K562 (cell line): ENCODE measurements around the gene RAPSN. TPM values are rescaled to one million over a fixed set of nuclear protein-coding genes. Genes with fewer than 3 reads are reported as not detected.

Source experiments
- ASH1L ChIP-seq: fragments of 450-650 bp; IDR thresholded peaks from 2 replicates; pipeline ENCODE4 v1.6.1; 2018; ENCODE audit warnings: borderline replicate concordance, mild to moderate bottlenecking, low read depth; ENCODE audit not compliant: partially characterized antibody
- DPF2 ChIP-seq: fragments of 450-650 bp; IDR thresholded peaks from 2 replicates; pipeline ENCODE4 v1.6.1; 2016
- ETV5 ChIP-seq: sonication (generic); formaldehyde crosslinking; IDR thresholded peaks from 2 replicates; pipeline ENCODE4 v1.4.0; 2020; ENCODE audit warnings: low read depth, mild to moderate bottlenecking, missing genetic modification reagents
- GTF2A2 ChIP-seq: IDR thresholded peaks from 2 replicates; pipeline ENCODE4 v1.6.1; 2016; ENCODE audit warnings: mild to moderate bottlenecking, missing genetic modification characterization, missing compliant biosample characterization
- HDAC8 ChIP-seq: fragments of 450-650 bp; IDR thresholded peaks from 2 replicates; pipeline ENCODE4 v1.6.1; 2016; ENCODE audit warnings: mild to moderate bottlenecking, missing genetic modification characterization, moderate library complexity, missing compliant biosample characterization
- KLF1 ChIP-seq: fragments of 450-650 bp; IDR thresholded peaks from 2 replicates; pipeline ENCODE4 v1.6.1; 2016; ENCODE audit warnings: missing genetic modification characterization, missing compliant biosample characterization
- MIER1 ChIP-seq: fragments of 450-650 bp; IDR thresholded peaks from 2 replicates; pipeline ENCODE4 v1.6.1; 2016; ENCODE audit warnings: antibody characterized with exemption, mild to moderate bottlenecking, low read depth
- NONO ChIP-seq, 2 experiments: fragments of 200-400 bp in 1 of 2; fragments of 450-650 bp in 1 of 2; formaldehyde crosslinking in 1 of 2; IDR thresholded peaks; 2 replicates each; pipeline ENCODE4 v1.6.1; 2017; ENCODE audit warnings: low read depth in 2 of 2, mild to moderate bottlenecking in 2 of 2, moderate library complexity in 2 of 2, low read length in 1 of 2
- PTRF ChIP-seq: fragments of 450-650 bp; IDR thresholded peaks from 2 replicates; pipeline ENCODE4 v1.6.1; 2016; ENCODE audit warnings: mild to moderate bottlenecking, missing genetic modification characterization, missing compliant biosample characterization
- RBM15 ChIP-seq: fragments of 200-400 bp; formaldehyde crosslinking; IDR thresholded peaks from 2 replicates; pipeline ENCODE4 v1.6.1; 2018; ENCODE audit warnings: mild to moderate bottlenecking, low read length, moderate library complexity; ENCODE audit not compliant: insufficient read depth
- REST ChIP-seq, 2 experiments: fragments of 450-650 bp; formaldehyde crosslinking in 1 of 2; IDR thresholded peaks; 2 replicates each; pipeline versions ENCODE4 v1.4.0 to v1.6.1; 2014 to 2020; ENCODE audit warnings: mild to moderate bottlenecking in 2 of 2, borderline replicate concordance in 1 of 2, low read depth in 1 of 2
- SP1 ChIP-seq: sonication (generic); formaldehyde crosslinking; IDR thresholded peaks from 2 replicates; pipeline ENCODE4 v1.8.1; 2022; ENCODE audit warnings: mild to moderate bottlenecking, missing genetic modification reagents
- ZFX ChIP-seq: sonication (generic); formaldehyde crosslinking; IDR thresholded peaks from 2 replicates; pipeline ENCODE4 v1.8.0; 2022; ENCODE audit warnings: mild to moderate bottlenecking, missing genetic modification reagents, moderate library complexity
- ZNF398 ChIP-seq: fragments of 250-450 bp; sonication (Bioruptor Pico); IDR thresholded peaks from 2 replicates; pipeline ENCODE4 v1.8.0; 2021; ENCODE audit warnings: moderate library complexity, mild to moderate bottlenecking, inconsistent platforms
- ZNF551 ChIP-seq: fragments of 250-450 bp; sonication (Bioruptor Pico); IDR thresholded peaks from 2 replicates; pipeline ENCODE4 v1.5.0; 2021; ENCODE audit warnings: mild to moderate bottlenecking, moderate library complexity
- polyA plus RNA-seq, 8 experiments: library from polyadenylated mRNA; depleted of rRNA in 4 of 8; stranded (reverse) in 5 of 8; unstranded in 3 of 8; fragments of >200 nt; fragmentation: Nextera tagmentation in 2 of 8; fragmentation: Illumina TruSeq in 1 of 8; extraction: Ambion mirVana in 2 of 8; extraction: Trizol in 1 of 8; gene quantifications; 2 replicates each; pipeline versions ENCODE4 v1.2.1 to v1.2.3, GENCODE V29; 2011 to 2014; ENCODE audit warnings: inconsistent platforms in 1 of 8, missing spikeins in 1 of 8
- total RNA-seq, 7 experiments: library from RNA; depleted of rRNA in 6 of 7; stranded (reverse); fragments of >200 nt in 6 of 7; fragmentation: Illumina TruSeq in 2 of 7; extraction: Trizol in 2 of 7; gene quantifications; 2 replicates each; pipeline versions ENCODE4 v1.2.1 to v1.2.3, GENCODE V29; 2011 to 2021; ENCODE audit warnings: low replicate concordance in 1 of 7

Gene RAPSN
- total and polyA plus RNA-seq, 9 of the 15 experiments (the other 6 are each of a cell fraction or from before 2014, with no cell fraction given) = 0.06 to 0.11 TPM; not detected in 7

- no peak for TF ChIP-seq NONO (IDR thresholded peaks at IDR 0.05; ENCODE audit: low read depth in 2 of 2, low read length in 1 of 2)
- no peak; the same call in 1 of the 2 replicates for TF ChIP-seq REST (IDR thresholded peaks at IDR 0.05; ENCODE audit: borderline replicate concordance)
- TF ChIP-seq REST (CRISPR knock-in tag; IDR thresholded peaks at IDR 0.05; ENCODE audit: low read depth) = 0 out of 2 replicates have a peak, but pooled peaks have one; percentile 6
- no peak; the same call in 1 of the 2 replicates for TF ChIP-seq SP1 (CRISPR knock-in tag)
- TF ChIP-seq PTRF (tag) = no peak
- peak; percentile 38; the same call in 1 of the 2 replicates for TF ChIP-seq GTF2A2 (tag)
- TF ChIP-seq ZNF398 (CRISPR knock-in tag) = no peak
- TF ChIP-seq ZNF551 (CRISPR knock-in tag) = no peak
- peak; percentile 58; the same call in 1 of the 2 replicates for TF ChIP-seq DPF2
- TF ChIP-seq ETV5 (CRISPR knock-in tag) = peak; percentile 73
- TF ChIP-seq ZFX (CRISPR knock-in tag) = peak; percentile 95
- no peak for TF ChIP-seq HDAC8 (tag)
- TF ChIP-seq ASH1L = no peak
- TF ChIP-seq MIER1 = no peak
- no peak for TF ChIP-seq RBM15
- 0 out of 2 replicates have a peak, but pooled peaks have one; percentile 21 for TF ChIP-seq KLF1 (tag)
These were observed 54.4 kb downstream of the RAPSN start (continued) for GRCh38 chr11:47394322-47395222.
